Femur (tissue), 1 donor: ENCODE measurements around the gene CST9L.
"Not testable (repeated sequence)": the region's sequence is repeated elsewhere in the genome, so short reads cannot be mapped to it uniquely, and the experiment has no call there.

Source experiments
- DNase-seq: peaks from one replicate; pipeline ENCODE4 v3.0.0-alpha.2; 2017

Gene CST9L

DNA sequence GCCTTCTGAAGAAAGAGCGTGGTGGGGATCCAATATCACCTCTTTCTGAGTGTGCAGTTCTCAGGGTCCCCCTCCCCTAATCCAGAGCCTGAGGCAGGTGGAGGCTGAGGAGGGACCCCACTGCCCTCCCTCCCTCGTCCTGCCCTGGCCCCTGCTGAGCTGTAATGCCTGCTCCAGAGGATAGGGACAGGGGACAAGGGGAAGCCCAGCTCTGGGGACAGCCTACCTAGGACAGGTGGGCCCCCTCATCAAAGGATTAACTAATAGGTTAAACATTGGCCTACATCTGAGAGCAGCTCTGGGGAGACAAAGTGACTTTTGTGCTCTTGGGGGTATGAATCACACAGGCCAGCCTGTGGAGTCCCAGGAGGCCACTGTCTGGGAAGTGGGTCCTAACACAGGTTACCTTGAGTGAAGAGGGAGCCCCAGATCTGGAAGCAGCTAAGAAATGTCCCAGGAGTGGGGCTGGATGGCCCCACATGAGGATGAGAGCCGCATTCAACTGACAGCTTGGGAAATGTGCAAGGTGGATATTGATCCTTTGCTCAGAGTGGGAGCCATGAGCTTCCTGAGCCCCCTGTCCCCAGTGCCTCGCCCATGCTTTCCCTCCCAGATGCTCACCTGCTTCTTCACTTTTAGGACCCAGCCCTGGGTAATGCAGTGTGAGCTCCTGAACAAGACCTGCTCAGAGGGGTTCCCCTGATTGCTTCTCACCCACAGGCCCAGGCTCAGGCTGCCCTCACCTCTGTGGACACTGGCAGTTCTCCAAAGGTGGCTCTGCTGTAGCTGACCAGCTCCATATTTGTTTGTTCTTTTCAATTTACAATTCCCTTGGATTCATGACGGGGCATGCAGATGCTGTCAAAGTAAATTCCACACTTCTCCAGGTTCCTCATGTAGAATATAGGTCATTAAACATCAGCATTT, 17.8 kb upstream of the CST9L start:
- DNase-seq, result no peak

DNA sequence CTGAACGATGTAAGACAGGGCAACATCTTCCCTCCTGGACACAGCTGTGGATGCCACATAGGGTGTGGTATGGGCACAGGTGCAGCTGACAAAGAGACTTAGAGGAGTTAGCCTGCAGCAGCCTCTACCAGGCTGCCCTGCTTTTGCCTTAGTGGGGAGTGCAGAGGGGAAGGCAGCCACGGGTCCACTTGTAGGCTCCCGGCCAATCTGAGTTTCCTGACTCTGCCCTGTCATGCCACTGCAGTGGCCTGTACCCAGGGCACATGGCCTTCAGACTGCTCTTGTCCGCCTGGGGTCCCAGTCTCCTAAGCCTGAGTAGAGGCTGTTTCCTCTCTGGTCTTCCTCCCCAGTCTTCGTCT, 17.1 kb upstream of the CST9L start:
- DNase-seq, result no peak

DNA sequence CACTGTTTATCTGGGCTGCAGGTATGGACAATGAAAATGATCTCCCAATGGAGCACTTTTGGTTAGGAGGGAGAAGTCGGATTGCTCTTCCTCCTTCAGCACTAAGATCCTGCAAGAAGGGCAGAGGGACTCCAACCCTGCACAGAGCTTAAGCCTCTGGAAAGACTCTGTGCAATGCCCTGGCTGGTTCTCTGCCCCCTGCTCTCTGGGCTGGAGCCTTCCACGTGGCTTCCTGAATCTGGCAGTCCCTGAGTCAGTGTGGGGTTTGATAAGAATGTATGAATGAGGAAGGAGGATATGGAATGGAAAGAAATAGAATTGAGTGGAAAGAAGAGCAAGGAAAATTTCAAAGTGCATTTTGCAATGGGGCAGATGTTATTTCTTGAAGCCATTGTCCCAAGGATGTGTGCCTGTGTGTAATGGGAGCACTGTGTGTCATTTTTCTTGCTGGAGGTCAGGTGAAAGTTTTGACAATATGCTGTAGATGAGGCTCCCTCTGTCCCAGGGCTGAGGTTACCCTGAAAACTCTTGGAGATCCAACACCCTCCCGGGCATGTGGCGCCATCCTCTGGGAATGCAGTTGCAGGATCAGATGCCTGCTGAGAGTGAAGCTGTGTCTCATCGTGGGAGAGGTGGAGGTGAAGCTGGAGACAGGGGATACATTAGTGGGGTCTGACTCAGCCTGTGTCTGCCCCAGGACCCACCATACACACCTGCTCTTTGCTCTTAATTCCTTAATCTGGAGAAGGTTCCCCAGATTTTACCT, 16.3 kb upstream of the CST9L start:
- DNase-seq, result no peak

DNA sequence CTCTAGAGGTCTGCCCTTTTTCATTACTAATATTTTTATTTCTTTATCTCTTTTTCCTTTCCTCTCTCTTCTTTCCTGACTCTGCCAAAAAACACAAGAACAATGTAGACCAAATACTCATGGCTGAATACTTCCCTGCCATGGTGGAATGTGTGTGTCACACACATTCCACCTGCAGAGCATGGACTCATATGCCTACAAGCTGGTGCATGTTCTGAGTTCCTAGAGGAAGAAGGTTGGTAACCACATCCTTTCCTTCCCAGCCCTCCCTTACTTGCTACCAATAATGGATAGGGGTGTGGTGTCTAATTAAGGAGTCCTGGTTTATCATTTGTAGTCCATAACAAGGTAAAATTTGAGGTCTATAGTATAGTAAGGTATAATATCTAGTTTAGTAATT, 15.2 kb upstream of the CST9L start:
- no peak for DNase-seq

DNA sequence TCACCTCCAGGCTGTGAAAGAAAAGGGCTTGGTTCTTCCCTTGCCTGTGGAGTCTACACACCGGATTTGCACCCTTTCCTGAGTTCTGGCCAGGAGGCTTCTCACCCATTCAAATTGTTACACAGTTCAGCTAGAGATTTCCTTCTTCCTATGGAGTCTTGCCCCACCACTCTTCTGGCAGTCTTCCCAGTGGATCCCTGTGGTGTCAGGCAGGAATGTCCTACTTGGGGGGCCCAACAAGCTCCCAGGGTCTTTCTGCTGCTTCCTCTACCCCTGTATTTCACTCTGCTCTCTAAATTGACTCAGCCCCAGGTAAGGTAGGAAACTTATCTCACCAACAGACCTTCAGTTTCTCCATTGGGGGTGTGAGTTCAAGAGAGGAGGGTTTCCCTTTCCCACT, 14.0 kb upstream of the CST9L start:
- no peak for DNase-seq

DNA sequence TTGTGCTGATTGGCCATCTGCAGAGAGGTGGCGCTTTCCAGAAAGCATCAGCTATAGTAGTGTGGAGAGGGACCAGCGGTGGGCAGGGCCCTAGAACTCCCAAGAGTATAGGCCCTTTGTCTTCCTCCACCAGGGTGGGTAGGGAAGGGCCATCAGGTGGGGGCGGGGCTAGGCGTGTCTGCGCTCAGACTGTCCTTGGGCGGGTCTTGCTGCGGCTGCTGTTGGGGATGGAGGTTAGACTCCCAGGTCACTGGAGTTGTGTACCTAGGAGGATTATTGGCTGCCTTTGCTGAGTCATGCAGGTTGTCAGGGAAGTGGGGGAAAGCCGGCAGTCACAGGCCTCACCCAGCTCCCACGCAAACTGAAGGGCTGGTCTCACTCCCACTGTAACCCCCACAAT, 13.5 kb upstream of the CST9L start:
- DNase-seq, result not testable (repeated sequence)

DNA sequence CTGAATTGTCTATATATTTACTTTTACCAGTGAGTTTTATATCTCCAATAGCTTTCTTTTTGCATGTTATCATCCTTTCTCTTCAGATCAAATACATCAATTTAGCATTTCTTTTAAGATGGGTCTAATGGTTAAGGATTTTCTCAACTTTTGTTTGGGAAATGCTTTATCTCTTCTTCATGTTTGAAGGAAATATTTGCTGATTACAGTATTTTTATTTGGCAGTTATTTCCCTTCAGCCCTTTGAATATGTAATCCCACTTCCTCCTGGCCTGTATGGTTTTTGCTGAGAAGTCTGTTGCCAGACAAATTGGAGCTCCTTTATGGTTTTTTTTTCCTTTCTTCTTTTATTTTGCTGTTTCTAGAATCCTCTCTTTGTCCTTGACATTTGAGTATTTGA, 6.7 kb upstream of the CST9L start:
- no peak for DNase-seq

DNA sequence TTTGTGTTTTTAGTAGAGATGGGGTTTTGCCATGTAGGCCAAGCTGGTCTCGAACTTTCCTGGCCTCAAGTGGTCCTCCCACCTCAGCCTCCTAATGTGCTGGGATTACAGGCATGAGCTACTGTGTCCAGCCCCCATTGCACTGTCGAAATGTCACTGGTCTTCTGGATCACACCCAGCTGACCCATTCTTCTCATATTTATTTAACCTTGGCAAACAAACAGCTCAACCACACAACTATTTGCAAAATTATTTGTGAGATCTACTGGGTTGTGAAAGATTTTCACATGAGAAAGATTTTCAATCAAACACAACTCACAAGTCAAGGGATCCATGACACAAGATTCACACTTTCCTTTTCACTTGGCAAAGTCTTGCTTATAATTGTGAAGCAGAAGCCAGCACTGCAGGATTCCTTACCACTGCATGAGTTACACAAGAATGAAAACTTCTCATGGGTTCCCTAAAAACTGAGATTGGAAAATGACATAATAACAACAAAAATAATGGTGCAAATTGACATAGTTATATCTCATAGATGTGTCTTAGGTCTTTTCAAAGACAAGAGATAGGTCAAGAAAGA, 2.0 kb upstream of the CST9L start:
- DNase-seq, result no peak

DNA sequence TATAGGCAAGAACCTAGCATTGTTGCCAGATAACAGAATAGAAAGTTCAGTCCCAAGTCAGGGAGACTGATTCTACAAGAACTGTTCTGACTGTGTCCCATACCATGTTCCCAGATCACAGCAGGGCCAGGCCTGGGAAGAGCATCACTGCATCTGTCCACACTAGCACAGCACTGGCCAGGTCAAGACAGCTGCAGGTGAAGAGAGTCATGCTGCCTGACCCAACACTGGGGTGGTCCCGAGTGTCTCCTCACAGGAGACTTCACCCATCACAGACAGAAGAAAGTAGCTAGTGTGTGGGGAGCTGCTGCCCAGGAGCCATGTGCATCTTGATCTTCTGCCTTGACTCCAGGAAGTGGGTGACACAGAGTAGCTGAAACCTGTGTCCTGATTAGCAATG, 1.3 kb upstream of the CST9L start:
- no peak for DNase-seq

DNA sequence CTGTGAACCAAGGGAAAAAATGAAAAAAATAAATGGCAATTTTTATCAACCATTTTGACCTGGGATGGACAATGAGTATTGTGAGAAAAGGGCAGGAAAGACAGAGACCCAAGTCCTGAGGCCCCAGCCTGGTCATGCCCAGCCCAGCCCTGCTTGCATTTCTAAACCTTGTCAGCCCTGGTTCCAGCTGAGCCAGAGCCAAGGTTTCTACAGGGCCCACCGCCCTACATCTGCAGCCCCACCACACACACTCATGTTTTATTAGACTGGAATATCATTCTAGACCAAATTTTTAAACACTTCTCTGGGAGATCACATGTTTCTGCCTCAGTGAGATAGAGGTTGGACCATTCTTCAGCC, 667 bp upstream of the CST9L start:
- no peak for DNase-seq

DNA sequence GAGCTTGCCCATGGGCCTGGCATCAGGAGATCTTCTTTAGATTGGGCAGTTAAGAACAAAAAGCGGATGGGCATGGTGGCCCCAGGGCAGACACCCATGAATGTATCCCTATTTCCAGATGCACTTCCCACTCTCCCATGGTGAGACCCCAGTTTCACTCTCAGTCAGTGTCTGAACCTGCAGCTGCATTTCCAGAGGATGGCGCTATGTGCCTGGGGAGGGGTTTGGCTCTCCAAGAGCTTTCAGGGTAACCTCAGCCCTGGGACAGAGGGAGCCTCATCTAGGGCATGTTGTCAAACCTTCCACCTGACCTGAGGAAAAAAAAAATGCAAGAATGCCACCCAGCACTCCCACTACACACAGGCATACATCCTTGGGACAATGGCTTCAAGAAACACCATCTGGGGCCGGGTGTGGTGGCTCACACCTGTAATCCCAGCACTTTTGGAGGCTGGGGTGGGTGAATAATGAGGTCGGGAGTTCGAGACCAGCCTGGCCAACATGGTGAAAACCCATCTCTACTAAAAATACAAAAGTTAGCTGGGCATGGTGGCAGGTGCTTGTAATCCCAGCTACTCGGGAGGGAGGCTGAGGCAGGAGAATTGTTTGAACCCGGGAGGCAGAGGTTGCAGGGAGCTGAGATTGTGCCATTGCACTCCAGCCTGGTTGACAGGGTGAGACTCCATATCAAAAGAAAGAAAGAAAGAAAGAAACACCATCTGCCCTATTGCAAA, 1.9 kb downstream of the CST9L start:
- DNase-seq, result no peak

DNA sequence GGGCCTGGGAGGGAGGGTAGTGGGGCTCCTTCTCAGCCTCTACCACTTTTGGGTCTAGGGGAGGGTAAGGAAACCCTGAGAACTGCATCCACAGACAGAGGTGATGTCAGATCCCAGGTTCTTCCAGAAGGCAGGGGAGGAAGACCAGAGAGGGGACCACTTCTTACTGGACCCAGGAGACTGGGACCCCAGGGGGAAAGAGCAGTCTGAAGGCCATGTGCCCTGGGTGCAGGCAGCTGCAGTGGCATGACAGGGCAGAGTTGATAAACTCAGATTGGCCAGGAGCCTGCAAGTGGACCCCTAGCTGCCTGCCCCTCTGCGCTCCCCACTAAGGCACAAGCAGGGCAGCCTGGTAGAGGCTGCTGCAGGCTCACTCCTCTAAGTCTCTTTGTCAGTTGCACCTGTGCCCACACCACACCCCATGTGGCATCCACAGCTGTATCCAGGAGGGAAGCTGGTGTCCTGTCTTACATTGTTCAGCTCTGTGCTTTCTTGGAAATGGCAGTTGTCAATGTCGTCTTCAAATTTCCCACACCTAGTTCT, 2.7 kb downstream of the CST9L start:
- no peak for DNase-seq

DNA sequence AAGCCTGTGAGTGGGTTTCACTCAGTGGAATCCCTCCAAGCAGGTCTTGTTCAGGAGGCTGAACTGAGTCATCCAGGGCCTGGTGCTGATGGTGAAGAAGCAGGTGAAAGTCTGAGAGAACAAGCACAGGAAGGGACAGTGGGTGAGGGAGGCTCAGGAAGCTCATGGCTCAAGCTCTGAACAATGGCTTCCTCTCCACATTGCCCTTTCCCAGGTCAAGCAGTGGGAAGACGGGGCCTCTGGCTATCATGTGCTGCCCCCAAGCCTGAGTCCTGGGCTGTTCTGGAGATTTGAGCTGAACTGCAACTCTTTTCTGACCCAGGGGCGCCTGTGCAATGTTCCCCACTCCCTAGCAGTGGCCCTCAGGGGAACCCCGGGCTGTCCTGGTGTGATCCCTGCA, 3.4 kb downstream of the CST9L start:
- DNase-seq, result no peak

DNA sequence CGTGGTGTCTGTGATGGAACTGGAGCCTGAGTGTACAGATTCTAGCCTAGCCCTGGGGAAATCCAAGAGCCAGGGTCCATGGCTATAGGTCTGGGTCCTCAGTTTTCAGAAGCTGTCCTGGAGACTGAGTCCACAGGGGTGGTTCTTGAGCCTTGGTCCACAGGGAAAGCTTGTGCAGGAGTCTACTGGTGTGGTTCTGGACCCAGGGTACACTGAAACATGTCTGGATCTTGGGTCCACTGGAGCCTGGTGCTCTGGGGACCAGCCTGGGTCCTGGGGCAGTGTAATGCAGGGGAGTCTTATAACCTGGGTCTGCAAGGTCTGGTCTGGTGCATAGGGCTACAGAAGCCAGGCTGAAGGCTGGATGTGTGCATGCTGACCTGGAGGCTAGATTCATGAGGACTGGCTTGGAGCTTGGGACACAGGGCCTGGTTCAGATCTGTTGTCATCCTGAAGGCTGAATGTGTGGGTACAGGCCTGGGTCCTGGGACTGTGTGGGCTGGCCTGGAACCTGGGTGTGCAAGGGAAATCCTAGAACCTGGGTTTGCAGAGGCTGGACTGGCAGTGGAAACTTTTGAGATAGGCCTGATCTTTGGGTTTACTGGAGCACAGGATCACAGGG, 5.5 kb downstream of the CST9L start:
- DNase-seq, result no peak

DNA sequence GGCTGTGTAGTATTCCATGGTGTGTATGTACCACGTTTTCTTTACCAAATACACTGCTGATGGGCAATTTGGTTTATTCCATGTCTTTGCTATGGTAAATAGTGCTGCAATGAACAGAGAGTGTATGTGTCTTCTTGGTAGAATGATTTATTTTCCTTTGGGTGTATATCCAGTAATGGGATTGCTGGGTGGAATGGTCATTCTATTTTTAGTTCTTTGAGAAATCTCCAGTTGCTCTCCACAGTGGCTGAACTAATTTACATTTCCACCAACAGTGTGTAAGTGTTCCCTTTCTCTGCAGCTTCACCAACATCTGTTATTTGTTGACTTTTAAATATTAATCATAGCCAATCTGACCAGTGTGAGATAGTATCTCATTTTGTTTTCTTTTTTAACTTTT, 13.9 kb downstream of the CST9L start:
- DNase-seq, result no peak

DNA sequence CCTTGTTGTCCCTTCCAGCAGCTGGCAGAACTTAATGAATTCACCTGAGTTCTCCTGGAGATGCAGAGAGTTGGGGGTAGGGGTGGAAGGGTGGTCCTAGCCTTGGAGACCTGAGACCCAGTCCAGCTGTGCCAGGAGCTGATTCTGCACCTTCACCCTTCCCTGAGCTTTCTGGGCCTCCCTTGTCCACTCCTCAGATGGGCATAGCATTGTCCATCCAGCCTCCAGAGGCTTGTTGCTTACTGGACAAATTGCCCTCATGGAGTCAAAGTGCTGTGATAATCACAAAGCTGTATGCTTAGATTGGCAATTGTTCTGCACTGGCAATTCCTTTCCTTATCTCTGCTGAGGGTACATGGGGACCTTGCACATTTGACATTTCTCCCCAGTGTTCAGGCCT, 16.5 kb downstream of the CST9L start:
- no peak for DNase-seq

DNA sequence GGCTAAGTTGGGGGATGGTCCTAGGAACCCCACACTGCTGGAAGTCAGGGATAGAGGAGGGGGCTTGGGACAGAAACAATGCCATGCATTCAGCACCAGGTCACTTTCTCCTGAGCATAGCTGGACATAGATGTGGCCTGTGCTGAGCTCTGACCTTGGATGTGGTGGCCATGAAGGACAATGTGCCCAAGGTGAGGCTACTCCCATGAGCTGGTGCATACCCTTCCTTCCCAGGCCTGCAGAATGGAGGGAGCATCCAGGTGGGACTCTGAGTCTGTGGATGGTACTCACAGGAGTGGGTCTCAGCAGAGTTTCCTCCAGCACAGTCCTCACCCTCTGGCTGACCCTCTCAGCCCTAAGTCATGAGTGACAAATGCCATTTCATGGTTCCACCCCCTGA, 16.9 kb downstream of the CST9L start:
- DNase-seq, result no peak

DNA sequence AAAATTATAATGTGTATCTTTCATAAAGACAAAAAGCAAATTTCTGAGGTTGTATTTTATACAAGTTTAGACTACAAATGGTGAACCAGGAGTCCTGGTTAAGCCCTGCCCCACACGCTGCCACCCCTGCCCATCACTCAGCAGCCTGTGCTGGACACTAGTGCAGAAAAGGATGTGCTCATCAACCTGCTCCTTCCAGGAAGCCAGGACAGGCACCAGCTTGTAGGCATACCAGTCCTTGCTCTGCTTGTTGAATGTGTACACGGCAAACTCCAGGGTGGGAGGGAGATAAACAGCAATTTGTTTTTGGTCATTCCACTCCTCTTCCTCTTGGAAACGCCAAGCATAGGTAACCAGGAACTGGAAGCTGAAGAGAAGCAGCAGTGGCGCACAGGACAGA, 18.1 kb downstream of the CST9L start:
- DNase-seq, result no peak

DNA sequence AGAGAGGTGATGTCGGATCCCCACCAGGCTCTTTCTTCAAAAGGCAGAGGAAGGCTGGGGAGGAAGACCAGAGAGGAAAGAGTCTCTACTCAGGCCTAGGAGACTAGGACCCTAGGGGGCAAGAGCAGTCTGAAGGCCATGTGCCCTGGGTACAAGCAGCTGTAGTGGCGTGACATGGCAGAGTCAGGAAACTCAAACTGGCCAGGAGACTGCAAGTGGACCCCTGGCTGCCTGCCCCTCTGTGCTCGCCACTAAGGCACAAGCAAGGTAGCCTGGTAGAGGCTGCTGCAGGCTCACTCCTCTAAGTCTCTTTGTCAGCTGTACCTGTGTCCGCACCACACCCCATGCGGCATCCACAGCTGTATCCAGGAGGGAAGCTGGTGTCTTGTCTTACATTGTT, 19.9 kb downstream of the CST9L start:
- DNase-seq, result no peak

DNA sequence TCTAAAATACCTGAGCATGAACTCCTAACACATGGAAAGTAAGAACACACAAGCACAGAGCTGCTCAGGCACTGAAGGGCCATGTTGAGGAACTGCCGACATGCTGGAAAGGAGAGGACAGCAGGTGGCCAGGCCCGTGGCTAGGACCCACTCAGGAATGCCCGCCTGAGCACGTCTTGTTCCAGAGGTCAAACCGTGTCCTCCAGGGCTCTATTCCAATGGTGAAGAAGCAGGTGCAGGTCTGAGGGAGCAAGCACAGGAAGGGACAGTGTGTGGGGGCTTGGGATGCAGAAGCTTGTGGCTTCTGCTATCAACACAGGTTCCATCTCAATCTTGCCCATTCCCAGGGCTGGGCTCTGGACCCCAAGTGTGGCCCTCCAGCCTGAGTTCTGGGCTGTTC, 20.7 kb downstream of the CST9L start:
- no peak for DNase-seq

DNA sequence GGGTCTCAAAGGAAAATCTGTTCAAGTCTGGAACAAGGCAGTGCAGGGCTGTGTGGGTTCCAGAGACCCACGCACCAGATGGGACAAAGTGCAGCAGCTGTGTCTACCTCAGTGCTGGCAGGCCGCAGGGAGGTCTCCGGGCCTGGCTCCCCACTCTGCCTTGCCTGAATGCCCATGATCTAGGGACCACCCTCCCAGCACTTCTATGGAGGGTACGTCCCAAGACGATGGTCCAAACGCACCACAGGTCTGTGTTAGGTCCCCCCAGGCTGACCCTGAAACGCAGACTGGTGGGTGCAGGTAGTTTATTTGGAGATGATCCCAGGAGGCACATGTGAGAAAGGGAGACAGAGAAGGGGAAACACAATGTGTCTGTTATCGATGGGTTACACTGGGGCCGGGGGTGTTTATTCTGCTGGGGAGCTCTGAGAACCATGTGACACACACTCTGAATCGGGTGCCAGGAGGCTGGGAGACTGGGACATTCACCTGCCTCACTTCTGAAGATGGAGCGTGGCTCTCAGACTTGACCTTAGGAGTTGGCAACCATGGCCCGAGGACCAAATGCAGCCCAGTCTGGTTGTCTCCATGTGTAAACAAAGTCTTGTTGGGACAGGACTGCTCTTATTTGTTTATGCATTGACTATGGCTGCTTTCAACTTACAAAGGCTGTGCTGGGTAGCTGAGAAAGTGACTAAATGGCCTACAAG, 21.7 kb downstream of the CST9L start:
- no peak for DNase-seq

DNA sequence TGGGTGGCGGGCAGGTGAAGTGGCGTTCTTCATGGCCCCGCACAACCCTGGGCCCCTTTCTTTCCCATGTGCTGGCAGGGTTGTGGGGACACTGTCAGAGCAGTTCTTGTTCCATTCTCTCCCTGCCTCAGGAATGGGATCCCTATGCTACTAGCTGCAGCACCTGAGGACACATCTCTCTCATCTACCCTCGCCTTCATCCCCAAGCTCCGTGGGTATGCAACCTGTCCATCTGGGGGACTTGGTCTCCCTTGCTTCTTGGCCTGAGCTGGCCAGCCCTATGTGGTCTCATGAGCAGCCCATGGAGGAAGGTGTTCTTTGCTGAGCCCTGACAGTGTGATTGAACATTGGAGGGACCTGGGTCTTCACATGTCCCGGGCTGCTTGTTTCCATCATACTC, 24.2 kb downstream of the CST9L start:
- no peak for DNase-seq
